SK-N-SH treated with all-trans-retinoic acid at 6 μM for 48 hours (cell line): ENCODE data around the gene CRMP1.

Experiments
- ATAC-seq: fragments of 200-7000 bp; cut with Tn5 transposase; 3 replicates; pipeline ENCODE4 v1.9.1; 2020; ENCODE audit warnings: mild to moderate bottlenecking, moderate library complexity
- BACH2 ChIP-seq: fragments of 250-450 bp; sonication (Bioruptor Pico); IDR thresholded peaks from 2 replicates; pipeline ENCODE4 v1.9.0; 2021; ENCODE audit warnings: mild to moderate bottlenecking, borderline replicate concordance
- PATZ1 ChIP-seq: fragments of 250-450 bp; sonication (Bioruptor Pico); IDR thresholded peaks from 2 replicates; pipeline ENCODE4 v1.8.0; 2020; ENCODE audit warnings: mild to moderate bottlenecking, moderate library complexity, borderline replicate concordance
- POU6F1 ChIP-seq: fragments of 250-450 bp; sonication (Bioruptor Pico); IDR thresholded peaks from 2 replicates; pipeline ENCODE4 v1.8.0; 2021; ENCODE audit warnings: low read depth, mild to moderate bottlenecking, moderate library complexity, borderline replicate concordance
- PPARA ChIP-seq: fragments of 250-450 bp; sonication (Bioruptor Pico); IDR thresholded peaks from 2 replicates; pipeline ENCODE4 v1.5.0; 2020; ENCODE audit warnings: mild to moderate bottlenecking, borderline replicate concordance
- RARB ChIP-seq: fragments of 250-450 bp; sonication (Bioruptor Pico); IDR thresholded peaks from 2 replicates; pipeline ENCODE4 v1.8.0; 2021; ENCODE audit warnings: mild to moderate bottlenecking, moderate library complexity
- SNAI2 ChIP-seq: fragments of 250-450 bp; sonication (Bioruptor Pico); IDR thresholded peaks from 2 replicates; pipeline ENCODE4 v1.5.0; 2020; ENCODE audit warnings: mild to moderate bottlenecking, moderate library complexity
- TCF4 ChIP-seq: fragments of 250-450 bp; sonication (Bioruptor Pico); IDR thresholded peaks from 2 replicates; pipeline ENCODE4 v1.8.0; 2021; ENCODE audit warnings: mild to moderate bottlenecking, moderate library complexity, borderline replicate concordance
- ZC3H10 ChIP-seq: fragments of 250-450 bp; sonication (Bioruptor Pico); IDR thresholded peaks from 2 replicates; pipeline ENCODE4 v1.5.1; 2021; ENCODE audit warnings: mild to moderate bottlenecking, moderate library complexity
- ZFP3 ChIP-seq: fragments of 250-450 bp; sonication (Bioruptor Pico); IDR thresholded peaks from 2 replicates; pipeline ENCODE4 v1.5.0; 2020; ENCODE audit warnings: mild to moderate bottlenecking, moderate library complexity
- ZFP30 ChIP-seq: fragments of 450-650 bp; formaldehyde crosslinking; IDR thresholded peaks from 2 replicates; pipeline ENCODE4 v1.5.0; 2022; ENCODE audit warnings: mild to moderate bottlenecking, moderate library complexity
- ZNF565 ChIP-seq: fragments of 450-650 bp; formaldehyde crosslinking; conservative IDR thresholded peaks from 2 replicates; pipeline ENCODE4 v1.5.0; 2020; ENCODE audit warnings: low read depth, mild to moderate bottlenecking, moderate library complexity
- ZNF70 ChIP-seq: fragments of 450-650 bp; formaldehyde crosslinking; IDR thresholded peaks from 2 replicates; pipeline ENCODE4 v1.5.0; 2020; ENCODE audit warnings: mild to moderate bottlenecking, moderate library complexity
- ZNF8 ChIP-seq: fragments of 450-650 bp; formaldehyde crosslinking; IDR thresholded peaks from 2 replicates; pipeline ENCODE4 v1.5.0; 2020; ENCODE audit warnings: mild to moderate bottlenecking, moderate library complexity
- TF ChIP-seq, protein P1 (sequence below): fragments of 250-450 bp; sonication (Bioruptor Pico); IDR thresholded peaks from 2 replicates; pipeline ENCODE4 v1.5.0; 2020; ENCODE audit warnings: mild to moderate bottlenecking, moderate library complexity
- TF ChIP-seq, protein P2 (sequence below): fragments of 250-450 bp; sonication (Bioruptor Pico); IDR thresholded peaks from 2 replicates; pipeline ENCODE4 v1.5.1; 2021; ENCODE audit warnings: mild to moderate bottlenecking, moderate library complexity

CRMP1 gene

GRCh38 chr4:5851637-5852301 lies 41.1 kb downstream of the CRMP1 start (continued):
- TF ChIP-seq, protein P1, sequence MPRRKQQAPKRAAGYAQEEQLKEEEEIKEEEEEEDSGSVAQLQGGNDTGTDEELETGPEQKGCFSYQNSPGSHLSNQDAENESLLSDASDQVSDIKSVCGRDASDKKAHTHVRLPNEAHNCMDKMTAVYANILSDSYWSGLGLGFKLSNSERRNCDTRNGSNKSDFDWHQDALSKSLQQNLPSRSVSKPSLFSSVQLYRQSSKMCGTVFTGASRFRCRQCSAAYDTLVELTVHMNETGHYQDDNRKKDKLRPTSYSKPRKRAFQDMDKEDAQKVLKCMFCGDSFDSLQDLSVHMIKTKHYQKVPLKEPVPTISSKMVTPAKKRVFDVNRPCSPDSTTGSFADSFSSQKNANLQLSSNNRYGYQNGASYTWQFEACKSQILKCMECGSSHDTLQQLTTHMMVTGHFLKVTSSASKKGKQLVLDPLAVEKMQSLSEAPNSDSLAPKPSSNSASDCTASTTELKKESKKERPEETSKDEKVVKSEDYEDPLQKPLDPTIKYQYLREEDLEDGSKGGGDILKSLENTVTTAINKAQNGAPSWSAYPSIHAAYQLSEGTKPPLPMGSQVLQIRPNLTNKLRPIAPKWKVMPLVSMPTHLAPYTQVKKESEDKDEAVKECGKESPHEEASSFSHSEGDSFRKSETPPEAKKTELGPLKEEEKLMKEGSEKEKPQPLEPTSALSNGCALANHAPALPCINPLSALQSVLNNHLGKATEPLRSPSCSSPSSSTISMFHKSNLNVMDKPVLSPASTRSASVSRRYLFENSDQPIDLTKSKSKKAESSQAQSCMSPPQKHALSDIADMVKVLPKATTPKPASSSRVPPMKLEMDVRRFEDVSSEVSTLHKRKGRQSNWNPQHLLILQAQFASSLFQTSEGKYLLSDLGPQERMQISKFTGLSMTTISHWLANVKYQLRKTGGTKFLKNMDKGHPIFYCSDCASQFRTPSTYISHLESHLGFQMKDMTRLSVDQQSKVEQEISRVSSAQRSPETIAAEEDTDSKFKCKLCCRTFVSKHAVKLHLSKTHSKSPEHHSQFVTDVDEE = no peak
- TF ChIP-seq, protein P2, sequence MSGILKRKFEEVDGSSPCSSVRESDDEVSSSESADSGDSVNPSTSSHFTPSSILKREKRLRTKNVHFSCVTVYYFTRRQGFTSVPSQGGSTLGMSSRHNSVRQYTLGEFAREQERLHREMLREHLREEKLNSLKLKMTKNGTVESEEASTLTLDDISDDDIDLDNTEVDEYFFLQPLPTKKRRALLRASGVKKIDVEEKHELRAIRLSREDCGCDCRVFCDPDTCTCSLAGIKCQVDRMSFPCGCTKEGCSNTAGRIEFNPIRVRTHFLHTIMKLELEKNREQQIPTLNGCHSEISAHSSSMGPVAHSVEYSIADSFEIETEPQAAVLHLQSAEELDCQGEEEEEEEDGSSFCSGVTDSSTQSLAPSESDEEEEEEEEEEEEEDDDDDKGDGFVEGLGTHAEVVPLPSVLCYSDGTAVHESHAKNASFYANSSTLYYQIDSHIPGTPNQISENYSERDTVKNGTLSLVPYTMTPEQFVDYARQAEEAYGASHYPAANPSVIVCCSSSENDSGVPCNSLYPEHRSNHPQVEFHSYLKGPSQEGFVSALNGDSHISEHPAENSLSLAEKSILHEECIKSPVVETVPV (CRISPR knock-in tag) = no peak
- TF ChIP-seq ZNF8 (CRISPR knock-in tag) (no peak), BACH2 (CRISPR knock-in tag) (no peak), ZC3H10 (no peak), PPARA (CRISPR knock-in tag) (no peak), SNAI2 (no peak), POU6F1 (CRISPR knock-in tag) (no peak), ZNF565 (no peak)

DNA sequence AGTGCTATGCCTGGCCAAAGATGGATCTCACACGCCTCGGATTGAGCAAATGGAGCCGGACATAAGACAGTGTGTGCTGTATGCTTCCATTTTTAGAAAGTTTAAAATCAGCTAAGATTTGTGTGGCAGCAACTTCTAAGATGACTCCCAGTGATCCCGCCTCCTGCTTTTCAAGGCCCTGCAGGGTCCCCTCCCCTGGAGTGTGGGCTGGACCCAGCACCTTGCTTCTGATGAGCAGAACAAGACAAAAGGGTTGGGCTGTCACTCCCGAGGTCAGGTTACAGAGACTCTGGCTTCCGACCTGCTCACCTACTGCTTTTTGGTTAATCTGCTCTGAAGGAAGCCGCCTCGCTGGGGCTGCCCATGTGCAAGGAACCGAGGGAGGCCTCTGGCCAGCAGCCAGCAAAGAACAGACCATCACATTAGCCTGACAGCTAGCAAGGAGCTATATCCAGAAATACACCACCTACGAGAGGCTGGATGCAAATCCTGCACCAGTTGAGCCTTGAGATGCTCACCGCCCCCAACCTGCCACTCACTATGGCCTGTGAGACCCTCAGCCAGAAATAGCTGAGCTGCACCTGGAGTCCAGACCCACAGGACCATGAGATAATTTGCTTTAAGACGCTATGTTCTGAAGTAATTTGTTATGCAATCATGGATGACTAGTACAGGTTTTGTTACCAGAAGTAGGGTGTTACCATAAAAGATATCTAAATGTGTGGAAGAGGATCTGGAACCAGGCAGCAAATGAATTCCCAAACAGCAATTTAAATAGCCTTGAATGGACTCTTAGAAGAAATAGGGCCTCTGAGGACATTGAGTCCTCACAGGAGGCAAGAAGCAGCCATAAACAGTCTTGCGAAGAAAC lies 47.6 kb downstream of the CRMP1 start:
- TF ChIP-seq ZNF70 (CRISPR knock-in tag) = no peak
- TF ChIP-seq RARB (CRISPR knock-in tag) = no peak
- no peak for TF ChIP-seq PATZ1 (CRISPR knock-in tag)
- TF ChIP-seq, protein P1 = no peak
- TF ChIP-seq ZFP30 (CRISPR knock-in tag) = no peak
- TF ChIP-seq SNAI2 = no peak
- no peak for TF ChIP-seq POU6F1 (CRISPR knock-in tag)
- no peak for TF ChIP-seq ZC3H10
- no peak for TF ChIP-seq ZFP3 (CRISPR knock-in tag)
- TF ChIP-seq TCF4 (CRISPR knock-in tag) = no peak
- no peak for ATAC-seq
